Inferior parietal cortex (tissue), 1 donor: ENCODE results near the gene FOSL1.

Experiments
- DNase-seq: peaks from one replicate; pipeline ENCODE4 v3.0.0-alpha.2; 2016; ENCODE audit errors: extremely low spot score

FOSL1 gene

GRCh38 chr11:65882120-65883057, 17.8 kb downstream of the FOSL1 start:
- DNase-seq = no peak

- no peak for DNase-seq
These were observed 19.3 kb downstream of the FOSL1 start for GRCh38 chr11:65880844-65881421.

GRCh38 chr11:65880027-65880426, 20.2 kb downstream of the FOSL1 start:
- DNase-seq = no peak

- no peak for DNase-seq
These were observed 20.6 kb downstream of the FOSL1 start, which contains the start of gene CTSW for GRCh38 chr11:65879617-65880016. TSS of gene CTSW (plus strand) at chr11:65879837. CDS start at chr11:65879855, 18 bp downstream.

GRCh38 chr11:65873318-65874156, 26.7 kb downstream of the FOSL1 start:
- peak; percentile 89 for DNase-seq

GRCh38 chr11:65872586-65873317, 27.4 kb downstream of the FOSL1 start, which contains the start of gene EFEMP2:
TSS of gene EFEMP2 (minus strand) at chr11:65872800. CDS start at chr11:65872354, 446 bp downstream.
- no peak for DNase-seq

- DNase-seq = no peak
These were observed 28.2 kb downstream of the FOSL1 start for GRCh38 chr11:65871811-65872548.

- DNase-seq = no peak
These were observed 29.2 kb downstream of the FOSL1 start for GRCh38 chr11:65870706-65871681.

GRCh38 chr11:65870307-65870658, 29.9 kb downstream of the FOSL1 start:
- no peak for DNase-seq

GRCh38 chr11:65869643-65870306, 30.4 kb downstream of the FOSL1 start:
- no peak for DNase-seq

GRCh38 chr11:65868907-65869306, 31.3 kb downstream of the FOSL1 start:
- DNase-seq = no peak

- peak; percentile 35 for DNase-seq
These were observed 32.0 kb downstream of the FOSL1 start for GRCh38 chr11:65868076-65868667.

GRCh38 chr11:65867284-65868071, 32.7 kb downstream of the FOSL1 start:
- DNase-seq = no peak

- DNase-seq = no peak
These were observed 33.5 kb downstream of the FOSL1 start for GRCh38 chr11:65866509-65867283.

GRCh38 chr11:65865550-65866172, 34.5 kb downstream of the FOSL1 start:
- DNase-seq = no peak

- no peak for DNase-seq
These were observed 35.3 kb downstream of the FOSL1 start for GRCh38 chr11:65864706-65865471.
